Activated CD4-positive, alpha-beta T cell treated with anti-CD3 and anti-CD28 coated beads, Interleukin-2, amount 50 U/mL, for 48 hours (primary cell): ENCODE results near the gene DMAP1.

Experiments
- DNase-seq, 2 experiments: peaks; one replicate each; pipeline ENCODE4 v3.0.0-alpha.2; 2020

DMAP1 gene

DNA sequence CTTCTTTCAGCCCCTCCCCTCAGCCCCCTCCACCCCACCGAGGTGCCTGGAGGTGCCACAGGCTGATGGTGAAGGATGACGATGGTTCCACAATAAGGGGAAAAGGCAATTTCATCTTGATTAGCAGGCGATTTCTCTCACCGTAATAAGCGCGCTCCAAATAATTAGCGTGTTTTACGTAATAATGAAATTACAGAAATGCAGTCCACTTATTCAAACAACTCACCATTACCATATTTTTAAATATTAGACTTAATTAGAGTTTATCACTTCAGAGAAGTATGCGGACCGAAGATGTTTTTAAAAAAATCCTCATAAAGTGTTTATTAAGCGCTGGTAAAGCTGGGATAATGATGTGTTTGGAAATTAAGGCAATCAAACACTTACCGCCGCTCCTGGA is 14.9 kb downstream of the DMAP1 start:
- DNase-seq = no peak

GRCh38 chr1:44229435-44230167 is 16.3 kb downstream of the DMAP1 start:
- no peak for DNase-seq

- no peak for DNase-seq
Measured at GRCh38 chr1:44230796-44231195, 17.5 kb downstream of the DMAP1 start.

- no peak for DNase-seq
Measured at GRCh38 chr1:44233593-44233992, 20.3 kb downstream of the DMAP1 start.

DNA sequence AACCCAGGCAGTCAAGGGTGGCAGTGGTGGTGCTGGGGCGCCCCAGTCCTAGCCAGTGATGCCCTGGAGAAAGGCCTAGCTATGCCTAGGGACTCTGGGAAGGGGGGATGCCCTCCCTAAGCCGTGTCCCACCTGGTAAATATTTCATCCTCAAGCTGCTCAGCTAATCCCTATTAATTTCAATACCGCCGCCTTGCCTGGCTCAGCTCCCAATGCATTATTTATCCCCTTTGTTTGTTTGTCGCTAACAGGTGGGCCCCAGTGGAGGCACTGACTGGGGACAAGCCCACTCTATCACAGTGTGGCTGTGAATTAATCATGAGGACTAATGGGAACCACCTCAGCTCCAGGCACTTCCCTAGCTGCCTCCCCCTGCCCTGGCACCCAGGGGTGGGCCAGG is 22.5 kb downstream of the DMAP1 start:
- no peak for DNase-seq

DNA sequence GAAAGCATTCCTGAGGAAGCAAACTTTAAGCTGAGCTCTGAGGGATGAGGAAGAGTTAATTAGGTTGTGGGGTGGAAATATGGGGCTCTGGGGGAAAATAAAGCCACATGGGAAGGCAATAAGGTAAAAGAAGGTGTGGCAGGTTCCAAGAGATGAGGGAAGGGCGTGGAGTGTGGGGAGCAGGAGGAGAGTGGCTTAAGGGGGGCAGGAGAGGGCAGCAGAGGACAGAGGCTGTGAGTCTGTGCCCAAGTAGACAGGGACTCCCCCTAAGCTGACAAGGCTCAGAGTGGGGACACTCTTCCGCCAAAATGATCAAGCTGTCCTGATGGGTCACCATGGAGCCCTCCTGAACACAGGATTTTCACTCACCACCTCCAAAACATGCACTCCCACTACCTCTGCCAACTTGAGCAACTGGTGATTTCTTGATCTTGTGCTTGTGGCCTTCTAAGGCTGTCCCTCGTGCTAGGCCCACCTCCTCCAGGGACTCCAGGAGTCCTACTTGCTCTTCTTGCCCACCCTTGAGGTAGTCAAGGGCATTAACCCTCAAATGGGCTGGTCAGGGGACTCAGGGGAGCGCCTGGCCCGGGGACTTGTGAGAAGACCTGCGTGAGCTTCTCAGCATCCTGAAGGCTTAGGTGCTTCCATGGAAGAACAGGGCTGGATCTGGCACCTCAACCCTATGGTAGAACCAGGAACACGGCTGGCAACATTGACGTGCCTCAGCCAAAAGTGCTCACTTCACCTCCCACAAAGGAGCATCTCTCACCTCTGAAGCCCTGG is 23.4 kb downstream of the DMAP1 start:
- no peak for DNase-seq

GRCh38 chr1:44237721-44238457 is 24.6 kb downstream of the DMAP1 start:
- DNase-seq = peak; percentile 31 to 45

- DNase-seq = no peak
Measured at GRCh38 chr1:44238660-44239059, 25.4 kb downstream of the DMAP1 start.

DNA sequence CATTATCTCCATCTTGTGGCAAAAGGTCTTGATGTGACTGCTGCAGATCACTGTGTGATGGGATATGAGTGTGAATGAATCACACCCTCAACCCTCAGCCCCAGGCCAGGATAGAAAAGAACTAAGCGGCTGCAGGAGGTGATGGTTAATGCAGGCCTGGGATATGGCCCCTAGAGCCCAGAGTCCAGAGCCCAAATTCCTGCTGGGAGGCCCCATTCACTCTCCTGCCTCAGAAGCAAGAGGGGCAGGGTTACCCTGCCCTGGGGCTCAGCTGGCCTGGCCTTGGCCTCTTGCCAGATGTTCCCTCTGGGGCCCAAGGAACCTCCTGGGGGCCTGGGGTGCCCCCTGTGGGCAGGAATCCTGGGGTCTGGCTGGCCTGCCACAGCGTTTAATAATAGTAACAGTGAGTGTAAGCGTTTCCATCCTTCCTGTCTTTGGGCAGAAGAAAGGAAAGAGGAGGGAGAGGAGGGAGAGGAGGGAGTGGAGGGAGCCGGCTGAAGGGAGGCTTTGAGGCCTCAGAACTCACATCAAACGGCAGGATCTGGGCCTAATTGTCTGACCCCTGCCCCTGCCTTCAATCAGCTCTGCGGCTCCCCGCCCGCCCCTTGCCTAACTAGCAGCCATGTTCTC is 26.2 kb downstream of the DMAP1 start:
- DNase-seq = no peak

DNA sequence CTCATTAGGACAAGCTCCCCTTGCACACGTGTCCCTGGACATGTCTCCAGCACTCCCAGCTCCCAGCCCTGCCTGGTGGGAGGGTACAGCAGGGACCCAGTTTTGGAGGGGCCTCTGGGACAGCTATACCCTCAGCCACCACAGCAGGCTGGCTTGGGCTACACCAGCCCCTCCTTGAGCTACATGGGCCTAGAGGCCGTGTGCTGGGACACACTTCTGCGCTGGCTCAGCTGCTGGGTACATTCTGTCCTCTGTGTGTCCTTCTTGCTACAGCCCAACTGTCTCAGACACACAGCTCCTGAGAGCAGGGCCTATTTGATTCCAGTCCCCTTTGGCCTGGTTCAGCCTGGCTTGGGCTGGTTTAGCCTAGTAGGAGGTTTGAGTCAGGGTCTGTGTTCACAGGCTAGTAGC is 26.7 kb downstream of the DMAP1 start:
- no peak for DNase-seq

DNA sequence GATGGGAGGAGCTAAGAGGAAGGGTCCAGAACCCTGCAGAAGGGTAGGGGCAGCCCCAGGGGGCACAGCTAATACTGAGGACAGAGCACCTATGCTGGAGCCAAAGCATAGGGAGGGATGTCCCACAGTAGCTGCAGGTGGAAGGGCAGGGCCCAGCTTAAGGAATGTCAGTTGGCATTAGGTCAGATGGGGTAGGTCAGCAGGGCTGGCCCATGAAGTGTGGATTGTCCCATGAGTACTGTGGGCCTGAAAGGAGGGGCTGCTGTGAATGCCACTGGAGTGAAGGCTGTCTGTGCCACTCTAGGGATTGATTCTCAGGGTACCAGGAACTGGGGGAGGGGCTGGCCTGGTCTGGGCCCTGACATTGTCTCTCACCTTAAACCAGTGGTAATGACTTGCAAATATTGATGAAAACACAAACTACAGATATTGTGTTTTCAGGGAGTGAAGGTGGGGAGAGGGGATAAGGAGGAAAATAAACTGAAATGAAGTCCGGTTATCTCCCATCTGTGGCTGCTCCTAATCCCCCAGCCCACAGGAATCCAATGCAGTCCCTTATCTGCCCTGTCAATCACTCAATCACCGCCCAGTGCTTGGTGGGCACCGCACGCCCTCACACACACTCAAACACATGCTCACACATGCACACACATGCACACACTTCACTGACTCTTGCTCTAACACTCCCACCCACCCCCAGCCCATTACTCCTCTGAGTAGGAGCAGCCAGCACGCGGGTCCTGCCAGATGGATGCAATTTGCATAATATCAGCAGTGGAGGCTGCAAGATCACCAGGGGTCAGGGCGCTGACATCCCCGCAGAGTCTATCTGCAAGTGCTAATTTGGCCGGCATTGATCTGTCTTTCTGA is 27.8 kb downstream of the DMAP1 start:
- DNase-seq = no peak

DNA sequence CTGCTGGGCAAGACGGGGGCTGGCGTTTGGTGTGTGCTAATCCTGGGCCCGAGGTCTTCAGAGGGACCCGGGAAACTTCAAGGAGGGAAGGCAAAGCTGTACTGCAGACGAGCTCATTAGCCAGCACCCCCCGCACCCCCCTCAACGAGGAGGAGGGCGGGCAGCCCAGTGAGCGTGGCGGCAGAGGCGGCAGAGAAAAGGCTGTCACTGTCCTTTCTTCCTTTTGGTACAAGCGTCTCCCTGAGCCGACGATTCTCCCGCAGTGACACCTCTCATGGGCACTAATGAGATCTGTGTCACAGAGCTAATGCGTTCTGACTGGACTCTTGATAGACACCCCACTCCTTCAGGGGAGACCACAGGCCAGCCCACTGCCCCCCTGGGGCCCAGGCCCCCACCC is 29.5 kb downstream of the DMAP1 start:
- DNase-seq = no peak

DNA sequence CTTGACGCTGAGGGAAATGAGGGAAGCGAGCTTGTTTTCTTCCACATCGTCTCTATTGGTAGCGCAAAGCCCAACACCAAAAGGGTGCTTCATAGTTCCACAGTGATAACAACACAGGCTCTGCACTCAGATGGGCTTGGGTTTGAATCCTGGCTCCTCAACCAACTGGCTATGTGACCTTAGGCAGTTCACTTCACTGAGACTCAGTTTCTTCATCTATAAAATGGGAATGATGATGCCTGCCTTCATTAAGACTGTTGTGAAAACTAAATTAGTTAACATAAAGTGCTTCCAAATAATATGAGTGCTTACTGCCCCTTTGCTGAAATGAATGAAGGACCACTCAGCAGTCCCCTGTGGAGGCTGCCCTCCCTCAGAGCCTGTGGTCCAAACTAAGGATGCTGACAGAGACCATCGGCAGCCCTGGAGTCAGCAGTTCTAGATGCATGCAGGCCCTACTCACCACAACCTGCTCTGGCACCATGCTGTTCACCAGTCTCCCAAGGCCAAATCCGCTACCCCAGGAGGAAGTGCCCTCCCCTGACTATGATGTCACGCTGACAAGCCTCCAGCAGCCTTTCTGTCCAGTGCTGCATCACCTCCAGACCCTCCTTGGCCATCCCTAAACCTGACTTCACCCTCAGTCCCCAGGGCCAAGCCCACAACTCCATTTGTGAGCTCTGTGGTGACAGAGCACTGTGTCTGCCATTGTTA is 30.7 kb downstream of the DMAP1 start:
- no peak for DNase-seq

GRCh38 chr1:44244986-44245385 is 31.7 kb downstream of the DMAP1 start:
- no peak for DNase-seq

DNA sequence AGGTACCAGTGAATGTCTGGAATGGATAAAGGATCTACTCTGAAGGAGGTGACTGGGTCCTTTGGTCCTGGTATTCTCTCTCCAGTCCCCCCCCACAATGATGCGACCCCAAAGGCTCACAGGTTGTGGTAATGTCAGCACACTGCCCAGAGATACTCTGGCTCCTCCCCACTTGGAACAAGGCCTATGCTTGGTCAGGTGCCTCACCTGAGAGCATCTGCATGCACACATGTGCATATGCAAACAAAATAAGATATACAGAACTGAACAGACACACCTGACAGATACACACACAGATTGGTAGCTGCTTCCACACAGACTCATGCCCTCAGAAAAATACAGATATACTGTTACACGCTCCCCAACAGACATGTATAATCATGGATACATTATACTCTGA is 33.5 kb downstream of the DMAP1 start:
- no peak for DNase-seq

GRCh38 chr1:44249543-44249942 is 36.3 kb downstream of the DMAP1 start:
- DNase-seq = no peak

- no peak for DNase-seq
Measured at GRCh38 chr1:44250068-44250781, 37.0 kb downstream of the DMAP1 start.

DNA sequence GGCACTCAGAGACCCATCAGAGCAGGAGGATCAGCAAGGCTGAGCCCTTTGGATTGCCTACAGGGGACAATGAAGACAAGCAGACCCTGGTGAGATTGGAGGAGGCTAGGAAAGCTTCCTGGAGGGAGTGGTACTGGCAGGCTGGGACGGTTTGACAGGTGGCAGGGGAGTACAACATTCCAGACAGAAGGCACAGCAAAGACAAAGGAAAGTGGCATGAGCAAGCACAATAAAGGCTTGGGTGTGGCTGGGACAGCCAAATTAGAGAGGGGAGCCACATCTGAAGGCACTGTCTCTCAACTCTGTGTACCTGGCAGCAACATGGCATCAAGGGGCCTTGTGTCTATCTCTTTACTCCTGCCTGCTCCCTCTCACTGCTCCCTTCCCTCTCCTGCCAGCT is 38.2 kb downstream of the DMAP1 start:
- DNase-seq = no peak

DNA sequence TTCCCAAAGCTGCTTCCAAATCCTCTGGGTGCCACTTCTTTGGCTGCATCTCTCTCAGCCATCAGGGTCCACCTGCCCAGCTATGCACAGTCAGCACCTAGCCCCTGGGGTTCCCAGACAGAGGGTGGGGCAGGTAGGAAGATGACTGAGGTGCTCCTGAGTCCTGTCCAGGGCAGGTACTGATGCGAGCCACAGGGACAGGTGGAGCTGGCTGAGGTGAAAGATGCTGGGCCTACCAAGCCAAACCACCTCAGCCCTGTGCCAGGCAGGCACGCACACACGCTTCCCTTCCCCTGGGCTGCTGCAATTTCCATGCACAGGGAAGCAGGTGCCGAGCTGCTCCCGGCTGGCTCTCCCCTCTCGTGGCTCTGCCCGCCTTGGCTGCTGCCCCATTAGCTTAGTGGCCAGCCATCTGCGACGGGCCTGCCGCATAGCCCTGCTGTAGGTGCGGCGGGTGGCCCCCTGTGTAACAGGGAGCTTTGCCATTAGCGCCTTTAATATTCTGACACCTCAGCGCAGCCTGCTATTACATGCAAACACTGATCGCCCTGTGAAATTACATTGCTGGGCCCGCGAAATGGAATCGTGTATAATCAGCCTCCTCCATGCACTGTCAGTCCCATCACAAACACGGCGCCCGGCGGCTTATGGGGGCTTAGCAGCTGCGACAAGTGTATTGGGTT is 38.9 kb downstream of the DMAP1 start:
- no peak for DNase-seq

DNA sequence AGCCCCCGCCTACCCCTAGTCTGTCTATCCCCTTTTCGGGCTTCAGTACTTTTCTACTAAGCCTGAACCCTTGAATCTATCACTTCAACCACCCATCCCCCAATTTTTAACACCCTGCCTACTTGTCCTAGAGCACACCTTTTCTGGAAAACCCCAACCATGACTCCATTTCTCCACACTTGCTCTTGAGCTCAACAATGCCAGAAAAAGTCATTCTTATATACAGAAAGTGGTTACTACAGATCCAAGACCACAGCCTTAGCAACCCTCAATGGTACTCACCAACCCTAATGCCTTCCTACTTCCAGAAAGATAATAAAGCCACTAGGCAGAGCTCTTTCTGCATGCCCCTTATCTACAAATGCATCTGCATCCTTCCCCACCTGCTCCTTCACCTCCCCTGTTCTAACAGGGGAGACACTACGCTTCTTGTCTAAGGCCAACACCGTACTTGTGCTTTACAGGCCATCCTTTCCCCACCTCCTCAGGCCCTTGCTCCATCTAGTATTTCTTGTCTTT is 41.2 kb downstream of the DMAP1 start:
- DNase-seq = peak in 1 of 2 experiments; percentile 5
